Measurements from ENCODE around the gene SELENOF. TPM values are rescaled to one million over a fixed set of nuclear protein-coding genes. Genes with fewer than 3 reads are reported as not detected.

The SELENOF gene
- total RNA-seq, 1 donor from 2014 or later = 152 TPM

DNA sequence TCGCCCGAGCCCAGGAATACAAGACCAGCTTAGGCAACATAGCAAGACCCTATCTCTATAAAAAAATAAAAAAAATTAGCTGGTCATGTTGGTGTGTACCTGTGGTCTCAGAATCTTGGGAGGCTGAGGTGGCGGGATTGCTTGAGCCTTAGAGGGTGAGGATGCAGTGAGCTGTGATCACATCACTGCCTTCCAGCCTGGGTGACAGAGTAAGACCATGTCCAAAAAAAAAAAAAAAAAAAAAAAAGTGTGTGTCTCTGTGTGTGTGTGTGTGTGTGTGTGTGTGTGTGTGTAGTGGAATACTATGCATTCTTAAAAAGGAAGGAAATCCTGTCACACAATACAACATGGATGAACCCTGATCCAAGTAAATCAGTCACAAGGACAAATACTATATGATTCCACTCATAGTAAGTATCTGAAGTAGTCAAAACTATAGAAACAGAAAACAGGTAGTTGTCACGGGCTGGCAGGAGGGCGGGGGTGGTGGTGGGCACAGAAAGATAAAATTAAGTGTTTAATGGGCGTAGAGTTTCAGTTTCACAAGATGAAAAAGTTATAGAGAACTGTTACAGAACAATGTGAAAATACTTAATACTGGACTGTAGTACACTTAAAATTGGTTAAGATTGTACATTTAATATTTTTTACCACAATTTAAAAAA, 47.8 kb downstream of the SELENOF start:
- ATAC-seq (no peak), DNase-seq (ENCODE audit: low spot score) (no peak)
- intact Hi-C loops (cut with DNase I) = no loop called here

DNA sequence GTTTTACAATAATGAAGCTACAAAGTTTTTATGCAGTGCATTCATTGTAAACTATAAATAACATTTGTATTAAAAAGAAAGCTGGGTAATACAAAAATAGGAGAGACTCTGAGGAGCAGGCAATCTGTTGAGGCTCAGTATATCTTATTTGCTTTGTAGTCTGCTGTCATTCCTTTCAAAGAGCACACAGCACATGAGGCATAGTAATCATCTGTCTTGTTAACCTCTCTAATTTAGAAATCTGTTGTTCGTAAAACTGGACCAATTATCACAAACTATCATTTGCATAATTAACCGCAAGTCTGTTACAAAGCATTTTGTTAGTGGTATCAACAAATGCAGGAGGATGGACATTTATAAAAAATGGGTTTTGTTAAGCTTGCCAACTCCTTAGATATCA, 51.0 kb downstream of the SELENOF start:
- DNase-seq (ENCODE audit: low spot score) = no peak
- ATAC-seq = no peak
- intact Hi-C loops (cut with DNase I) = no loop called here

DNA sequence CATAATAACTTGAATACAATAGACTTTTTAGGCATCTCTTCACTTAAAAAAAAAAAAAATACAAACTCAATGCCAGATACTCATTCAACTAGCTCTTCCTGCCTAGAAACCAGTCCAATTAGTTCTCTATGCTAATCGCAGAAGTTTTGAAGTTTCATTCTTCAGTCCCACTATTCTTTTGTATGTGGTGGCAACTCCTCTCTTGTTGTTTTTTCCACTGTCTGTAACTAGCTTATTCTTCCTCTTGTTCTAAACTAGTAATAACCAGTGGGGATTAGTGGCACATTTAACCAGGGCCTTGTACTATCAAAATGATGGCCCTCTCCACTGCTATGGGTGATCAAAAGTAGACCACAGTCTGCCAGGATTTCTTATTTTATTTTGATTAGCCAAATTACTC, 52.5 kb downstream of the SELENOF start:
- ATAC-seq = no peak
- no peak for DNase-seq (ENCODE audit: low spot score)
- intact Hi-C loops (cut with DNase I) = no loop called here

DNA sequence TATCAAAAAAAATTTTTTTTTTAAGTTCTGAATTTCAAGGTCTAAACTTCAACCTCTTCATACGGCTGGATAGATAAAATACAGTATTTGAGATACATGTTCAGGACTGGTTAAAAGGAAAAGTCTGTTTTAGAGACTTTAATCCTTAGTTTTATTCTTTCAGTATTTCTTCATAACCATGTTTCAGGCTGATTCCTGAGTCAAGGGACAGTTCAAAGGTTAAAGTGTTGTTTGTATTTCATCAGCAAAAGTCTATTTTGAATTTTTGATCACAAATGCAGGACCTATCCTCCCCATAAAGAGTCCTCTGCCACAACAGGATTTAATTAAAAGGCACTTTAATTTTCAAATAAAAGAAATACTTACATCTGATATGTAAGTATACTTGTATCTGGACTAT, 53.5 kb downstream of the SELENOF start:
- DNase-seq (ENCODE audit: low spot score) (no peak), ATAC-seq (no peak)
- intact Hi-C loops (cut with DNase I) = no loop called here

DNA sequence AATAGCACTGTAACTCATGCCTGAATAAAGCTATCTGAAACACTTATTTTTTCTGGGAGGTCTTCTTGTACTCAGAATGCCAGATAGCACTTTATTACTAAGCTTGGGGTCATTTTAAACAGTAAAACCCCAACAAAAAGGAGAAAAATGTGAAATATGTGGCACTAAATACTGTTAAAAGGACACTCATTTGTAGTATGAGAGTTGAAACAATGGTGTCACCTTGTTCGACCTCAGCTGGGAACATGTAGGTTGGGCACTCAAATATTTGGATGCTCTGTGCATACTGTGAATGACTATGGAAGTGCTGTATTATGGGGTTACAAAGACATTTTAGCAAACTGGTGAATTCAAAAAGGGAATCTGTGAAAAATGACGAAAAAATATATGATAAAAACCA, 53.9 kb downstream of the SELENOF start:
- intact Hi-C loops (cut with DNase I) = no loop called here
- no peak for DNase-seq (ENCODE audit: low spot score)

DNA sequence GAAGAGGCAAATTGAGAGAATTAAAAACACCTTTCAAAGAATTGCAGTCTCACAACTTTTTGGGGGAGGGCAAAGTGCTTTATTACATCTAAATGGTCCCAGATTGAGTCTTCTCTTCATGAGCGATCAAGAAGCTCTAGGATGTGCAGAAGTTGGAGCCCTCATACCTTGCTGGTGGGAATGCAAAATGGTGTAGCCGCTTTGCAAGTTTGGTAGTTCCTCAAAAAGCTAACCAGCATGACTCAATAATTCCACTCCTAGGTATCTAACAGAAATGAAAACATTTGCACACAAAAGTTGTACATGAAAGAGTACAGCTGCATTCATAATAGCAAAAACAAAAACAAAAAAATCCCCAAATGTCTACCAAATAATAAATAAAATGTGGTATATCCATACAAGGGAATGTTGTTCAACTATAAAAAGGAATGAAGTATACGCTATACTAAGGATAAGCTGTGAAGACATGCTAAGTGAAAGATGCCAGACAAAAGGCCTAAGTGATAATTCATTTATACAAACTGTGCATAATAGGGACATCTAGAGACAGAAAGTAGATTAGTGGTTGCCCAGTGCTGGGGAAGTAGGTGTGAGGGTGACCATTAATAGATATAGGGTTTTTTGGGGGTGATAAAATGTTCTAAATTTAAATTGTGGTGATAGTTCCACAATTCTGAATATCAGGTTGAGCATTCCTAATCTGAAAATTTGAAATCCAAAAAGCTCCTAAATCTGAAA, 55.2 kb downstream of the SELENOF start:
- DNase-seq (ENCODE audit: low spot score) = no peak
- intact Hi-C loops (cut with DNase I) = no loop called here
- no peak for ATAC-seq

More for the DNA sequence above, 53.9 kb downstream of the SELENOF start:
- ATAC-seq = no peak

DNA sequence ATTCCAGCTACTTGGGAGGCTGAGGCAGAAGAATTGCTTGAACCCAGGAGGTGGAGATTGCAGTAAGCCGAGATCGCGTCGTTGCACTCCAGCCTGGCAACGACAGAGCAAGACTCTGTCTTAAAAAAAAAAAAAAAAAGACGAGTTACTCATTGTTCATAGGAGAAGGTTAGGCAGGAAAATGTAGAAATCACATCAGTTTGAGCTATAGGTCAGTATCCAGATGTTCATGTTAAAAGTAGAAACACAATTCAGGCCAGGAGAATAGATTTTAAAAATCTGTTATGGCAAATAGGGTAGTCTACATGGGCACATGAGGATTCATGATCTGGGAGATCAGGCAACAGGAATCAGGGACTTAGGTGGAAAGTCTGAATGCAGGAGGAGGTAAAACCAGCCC, 57.7 kb downstream of the SELENOF start:
- intact Hi-C loops (cut with DNase I) = no loop called here
- no peak for ATAC-seq
- DNase-seq (ENCODE audit: low spot score) = no peak

DNA sequence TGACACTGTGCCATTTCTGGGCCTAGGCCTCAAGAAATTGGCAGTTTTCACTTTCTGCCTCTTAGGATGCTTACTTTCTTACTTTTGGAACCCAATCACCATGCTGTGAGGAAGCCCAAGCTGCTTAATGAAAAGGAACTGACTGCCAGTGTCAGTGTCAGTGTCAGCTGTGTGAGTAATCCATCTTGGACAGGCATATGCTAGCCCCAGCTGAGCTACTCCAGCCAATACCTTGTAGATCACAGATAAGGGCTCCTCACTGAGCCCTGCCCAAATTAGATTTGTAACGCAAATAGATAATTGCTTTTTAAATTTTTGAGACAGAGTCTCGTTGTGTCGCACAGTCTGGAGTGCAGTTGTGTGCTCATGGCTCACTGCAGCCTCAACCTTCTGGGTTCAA, 59.6 kb downstream of the SELENOF start:
- intact Hi-C loops (cut with DNase I) = no loop called here
- ATAC-seq = no peak

DNA sequence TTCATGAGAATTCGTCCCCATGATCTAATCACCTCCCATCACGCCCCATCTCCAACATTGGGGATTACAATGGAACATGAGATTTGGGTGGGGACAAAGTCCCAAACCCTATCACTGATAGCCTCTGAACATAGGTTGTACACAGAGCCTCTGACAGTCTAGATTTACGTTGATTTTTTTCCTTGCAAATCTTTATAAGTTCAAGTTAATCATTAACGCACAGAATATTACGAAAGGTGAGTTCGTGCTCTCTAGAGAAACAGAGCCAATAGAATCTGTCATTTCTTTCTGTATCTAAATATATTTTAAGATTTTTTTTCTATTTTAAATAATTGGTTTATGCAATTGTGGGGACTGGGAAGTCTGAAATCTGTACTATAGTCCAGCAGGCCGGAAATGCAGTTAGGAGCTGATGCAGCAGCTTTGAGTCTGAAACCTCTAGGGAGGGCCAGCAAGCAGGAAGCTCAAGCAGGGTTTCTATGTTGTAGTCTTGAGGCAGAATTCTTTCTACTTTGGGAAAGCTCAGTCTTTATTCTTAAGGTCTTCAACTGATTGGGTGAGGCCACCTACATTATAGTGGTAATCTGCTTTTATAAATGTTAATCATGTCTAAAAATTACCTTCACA, 61.0 kb downstream of the SELENOF start:
- DNase-seq (ENCODE audit: low spot score) (no peak), ATAC-seq (no peak)
- intact Hi-C loops (cut with DNase I) = loop anchor here (2.0 kb wide), 1 partner anchor 68 kb away; no protein-coding TSS in a partner anchor

More for the DNA sequence above, 59.6 kb downstream of the SELENOF start:
- no peak for DNase-seq (ENCODE audit: low spot score)

DNA sequence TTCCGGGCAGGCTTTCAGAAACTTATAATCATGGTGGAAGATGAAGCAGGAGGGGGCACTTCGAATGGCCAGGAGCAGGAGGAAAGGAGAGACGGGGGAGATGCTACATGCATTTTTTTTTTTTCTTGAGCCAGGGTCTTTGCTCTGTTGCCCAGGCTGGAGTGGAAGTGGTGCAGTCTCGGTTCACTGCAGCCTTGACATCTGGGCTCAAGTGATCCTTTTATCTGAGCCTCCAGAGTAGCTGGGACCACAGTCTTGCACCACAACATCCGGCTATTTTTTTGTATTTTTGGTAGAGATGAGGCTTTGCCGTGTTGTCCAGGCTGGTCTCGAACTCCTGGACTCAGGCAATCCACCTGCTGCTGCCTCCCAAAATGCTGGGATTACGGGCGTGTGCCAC, 61.6 kb downstream of the SELENOF start:
- intact Hi-C loops (cut with DNase I) = loop anchor here (2.0 kb wide), 1 partner anchor 67 kb away; no protein-coding TSS in a partner anchor
- ATAC-seq (no peak), DNase-seq (ENCODE audit: low spot score) (no peak)

DNA sequence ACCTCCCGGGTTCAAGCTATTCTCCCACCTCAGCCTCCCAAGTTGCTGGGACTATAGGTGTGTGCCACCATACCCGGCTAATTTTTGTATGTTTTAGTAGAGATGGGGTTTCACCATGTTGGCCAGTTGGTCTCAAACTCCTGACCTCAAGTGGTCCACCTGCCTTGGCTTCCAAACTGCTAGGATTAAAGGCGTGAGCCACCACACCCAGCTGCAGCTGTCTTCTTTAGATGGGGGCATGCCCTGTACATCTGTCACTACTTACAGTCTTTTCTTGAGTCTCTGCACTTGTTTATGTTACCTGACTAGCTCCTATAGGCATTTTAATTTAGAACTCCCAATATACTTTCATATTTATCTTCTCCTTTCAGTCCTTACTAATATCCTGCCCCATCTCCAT, 64.2 kb downstream of the SELENOF start:
- intact Hi-C loops (cut with DNase I) = no loop called here
- DNase-seq (ENCODE audit: low spot score) (no peak), ATAC-seq (no peak)

DNA sequence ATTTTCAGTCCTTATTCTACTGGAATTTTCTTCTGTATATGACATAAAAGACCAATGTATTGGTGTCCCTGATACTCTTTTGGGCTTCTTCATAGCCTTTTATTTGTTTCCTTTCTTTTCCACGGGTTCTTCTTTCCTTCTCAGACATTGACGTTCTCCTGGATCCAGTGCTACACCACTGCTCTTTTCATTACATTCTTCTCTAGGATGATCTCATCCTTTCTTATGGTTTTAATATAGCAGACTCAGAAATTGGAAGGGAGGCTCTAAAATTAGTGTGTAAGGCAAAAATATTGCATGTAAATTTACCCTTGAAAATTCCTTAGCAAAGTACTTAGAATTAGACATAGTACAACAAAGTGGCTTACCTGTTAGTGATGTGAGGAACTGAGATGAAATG, 65.3 kb downstream of the SELENOF start:
- DNase-seq (ENCODE audit: low spot score) = no peak
- intact Hi-C loops (cut with DNase I) = no loop called here
- ATAC-seq = no peak

DNA sequence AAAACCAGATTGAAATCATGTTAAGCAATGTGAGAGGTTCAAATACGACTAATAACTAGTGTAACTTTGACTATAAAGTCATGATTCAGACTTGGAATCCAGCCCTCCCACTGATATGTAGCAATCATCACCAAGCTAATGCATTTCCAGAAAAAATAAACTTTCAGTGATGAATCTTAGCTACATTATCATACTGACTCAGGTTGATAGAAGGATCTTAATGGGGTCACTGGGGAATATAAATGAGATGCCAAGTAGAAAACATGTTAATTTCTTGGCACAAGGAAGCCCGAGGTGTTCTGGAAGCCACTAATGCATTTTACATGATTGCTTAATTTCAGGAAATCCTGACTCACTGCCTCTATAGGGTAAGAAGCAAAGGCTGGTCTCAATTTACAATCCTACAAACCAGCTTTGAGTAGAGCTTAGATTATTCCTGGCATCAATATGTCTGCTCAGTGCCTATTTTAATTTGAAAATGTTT, 67.7 kb downstream of the SELENOF start:
- ATAC-seq (peak; percentile 57), DNase-seq (ENCODE audit: low spot score) (no peak)
- intact Hi-C loops (cut with DNase I) = no loop called here

DNA sequence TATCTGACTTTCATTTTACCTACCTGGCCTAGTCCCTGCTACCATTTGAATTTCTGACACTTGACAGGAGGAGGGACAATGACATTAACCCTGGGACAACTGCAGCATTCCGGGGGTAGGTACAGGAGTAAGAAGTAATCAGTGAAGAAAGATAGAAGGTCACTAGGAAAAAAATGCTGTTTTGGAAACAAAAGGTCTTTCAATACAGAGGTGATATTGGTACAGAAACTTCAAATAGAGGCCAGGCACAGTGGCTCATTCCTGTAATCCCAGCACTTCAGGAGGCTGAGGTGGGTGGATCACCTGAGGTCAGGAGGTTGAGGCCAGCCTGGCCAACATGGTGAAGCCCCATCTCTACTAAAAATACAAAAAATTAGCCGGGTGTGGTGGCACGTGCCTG, 68.4 kb downstream of the SELENOF start:
- ATAC-seq (no peak), DNase-seq (ENCODE audit: low spot score) (no peak)
- intact Hi-C loops (cut with DNase I) = no loop called here

DNA sequence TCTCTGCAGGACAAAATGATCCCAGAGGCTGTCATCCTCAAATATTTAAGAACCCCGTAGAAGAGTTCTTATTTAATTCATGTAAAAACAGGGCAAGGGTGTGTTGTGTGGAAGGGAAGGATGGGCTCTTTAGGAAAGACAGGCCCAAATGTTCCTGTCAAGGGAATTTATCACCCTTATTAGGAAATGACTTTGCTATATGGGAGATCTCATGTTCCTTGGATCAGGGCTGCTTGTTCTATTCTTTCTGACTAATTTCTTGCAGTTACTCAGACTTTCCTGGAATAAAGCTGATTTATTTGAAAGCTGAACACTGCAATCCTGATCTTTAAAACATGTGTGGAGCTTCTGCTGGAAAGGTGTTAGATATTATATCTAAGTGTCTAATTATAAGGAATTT, 72.8 kb downstream of the SELENOF start:
- DNase-seq (ENCODE audit: low spot score) = no peak
- intact Hi-C loops (cut with DNase I) = no loop called here
- no peak for ATAC-seq

DNA sequence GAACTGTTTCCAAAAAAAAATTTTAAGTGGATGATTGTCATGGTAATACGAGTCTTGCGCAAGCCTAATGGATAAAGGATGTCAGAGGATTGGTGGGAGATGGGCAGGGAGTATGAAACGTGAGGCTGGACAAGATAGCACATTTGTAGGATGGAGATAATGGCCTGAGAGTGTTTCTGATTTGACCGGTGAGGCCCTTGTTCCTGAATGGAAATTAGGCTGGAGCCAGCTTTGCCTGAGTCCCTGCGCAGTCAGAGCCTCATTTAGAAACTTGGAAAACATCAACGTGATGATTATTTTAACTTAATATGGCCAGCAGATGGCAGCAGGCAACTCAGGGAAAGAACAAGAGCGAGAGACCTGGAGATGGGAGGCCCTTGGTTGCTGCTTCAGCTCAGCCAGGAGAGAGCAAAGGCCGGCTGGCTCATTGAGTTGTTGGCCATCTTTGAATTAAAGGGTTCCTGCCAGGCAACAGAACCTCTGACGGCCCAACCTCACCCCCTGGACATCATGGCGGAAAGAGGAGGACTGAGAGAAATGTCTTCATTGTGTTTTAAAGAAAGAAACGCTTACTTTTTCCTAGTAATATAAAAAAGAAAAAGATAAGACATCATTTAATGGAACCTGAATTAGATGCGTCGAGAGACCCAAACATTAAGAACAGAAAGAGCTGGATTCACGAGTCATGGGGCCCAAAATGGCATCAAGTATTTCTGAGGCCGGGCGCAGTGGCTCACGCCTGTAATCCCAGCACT, 80.3 kb downstream of the SELENOF start:
- peak; percentile 95 for ATAC-seq
- intact Hi-C loops (cut with DNase I) = loop anchor here (10.0 kb wide), 2 partner anchors 131 to 241 kb away; no protein-coding TSS in a partner anchor
- peak; percentile 76 for DNase-seq (ENCODE audit: low spot score)

DNA sequence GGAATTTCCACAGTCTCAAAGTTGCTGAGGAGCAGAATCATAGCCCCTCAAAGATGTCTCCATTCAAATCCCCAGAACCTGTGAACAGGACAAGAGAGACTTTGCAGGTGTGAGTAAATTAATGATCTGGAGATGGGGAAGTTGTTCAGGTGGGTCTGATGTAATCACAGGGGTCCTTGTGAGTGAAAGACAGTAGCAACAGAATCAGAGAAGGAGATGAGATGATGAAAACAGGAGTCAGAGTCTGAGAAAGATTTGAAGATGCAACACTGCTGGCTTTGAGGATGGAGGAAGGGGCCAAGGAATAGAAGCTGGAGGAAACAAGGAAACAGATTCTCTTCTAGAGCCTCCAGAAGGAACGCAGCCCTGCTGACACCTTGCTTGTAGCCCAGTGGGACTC, 81.5 kb downstream of the SELENOF start:
- intact Hi-C loops (cut with DNase I) = loop anchor here (10.0 kb wide), 2 partner anchors 132 to 242 kb away; no protein-coding TSS in a partner anchor
- DNase-seq (ENCODE audit: low spot score) = no peak
- ATAC-seq = no peak

DNA sequence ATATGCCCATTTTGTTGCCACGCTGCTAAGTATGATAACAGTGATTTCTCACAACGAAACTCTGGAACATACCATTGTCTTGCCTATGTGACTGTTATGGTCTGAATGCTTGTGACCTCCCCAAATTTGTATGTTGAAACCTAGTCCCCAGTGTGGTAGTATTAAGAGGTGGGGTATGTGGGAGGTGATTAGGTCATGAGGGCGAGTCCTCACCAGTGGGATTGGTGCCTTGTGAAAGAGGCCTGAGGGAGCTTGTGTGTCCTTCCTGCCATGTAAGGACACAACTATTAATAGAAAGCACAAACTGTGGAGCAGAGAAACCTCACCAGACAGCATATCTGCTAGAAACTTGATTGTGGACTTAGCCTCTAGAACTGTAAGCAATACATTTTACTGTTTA, 84.6 kb downstream of the SELENOF start:
- intact Hi-C loops (cut with DNase I) = no loop called here
- ATAC-seq (no peak), DNase-seq (ENCODE audit: low spot score) (no peak)

DNA sequence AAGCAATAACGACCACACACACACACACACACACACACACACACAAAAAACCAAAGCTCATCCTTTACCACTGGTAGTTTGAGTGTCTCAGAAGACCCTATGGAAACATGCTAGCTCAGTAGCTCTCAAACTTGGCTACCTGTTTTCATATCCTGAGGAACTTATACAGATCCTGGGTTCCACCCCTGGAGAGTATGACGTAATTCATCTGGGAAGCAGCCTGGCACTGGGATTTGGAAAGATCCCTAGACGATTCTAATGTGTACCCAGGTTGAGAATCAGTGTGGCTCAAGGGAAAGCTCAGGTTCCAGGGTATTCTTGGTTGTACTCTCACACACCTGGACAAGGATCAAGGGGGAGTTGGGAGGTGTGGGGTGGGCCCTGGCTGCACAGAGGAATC, 85.9 kb downstream of the SELENOF start:
- ATAC-seq (no peak), DNase-seq (ENCODE audit: low spot score) (no peak)
- intact Hi-C loops (cut with DNase I) = no loop called here
